ENCODE data around the gene OVCA2.

DNA sequence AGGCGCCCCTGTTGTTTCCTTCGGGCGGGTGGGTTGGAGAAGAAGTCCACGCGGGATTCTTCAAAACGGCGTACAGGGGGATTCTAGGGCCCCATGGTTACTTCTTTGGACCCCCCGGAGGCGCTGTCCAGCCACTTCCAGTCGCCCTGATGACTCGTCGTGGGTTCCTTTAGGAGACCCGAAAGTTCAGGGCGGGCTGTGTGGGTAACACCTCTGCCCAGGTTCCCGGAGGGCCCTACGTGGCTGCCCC, 12.4 kb downstream of the OVCA2 start:
- TF ChIP-seq POLR2A (IDR thresholded peaks at IDR 0.05) (no peak), EP300 (IDR thresholded peaks at IDR 0.05) (no peak)
- TF ChIP-seq, protein P1, sequence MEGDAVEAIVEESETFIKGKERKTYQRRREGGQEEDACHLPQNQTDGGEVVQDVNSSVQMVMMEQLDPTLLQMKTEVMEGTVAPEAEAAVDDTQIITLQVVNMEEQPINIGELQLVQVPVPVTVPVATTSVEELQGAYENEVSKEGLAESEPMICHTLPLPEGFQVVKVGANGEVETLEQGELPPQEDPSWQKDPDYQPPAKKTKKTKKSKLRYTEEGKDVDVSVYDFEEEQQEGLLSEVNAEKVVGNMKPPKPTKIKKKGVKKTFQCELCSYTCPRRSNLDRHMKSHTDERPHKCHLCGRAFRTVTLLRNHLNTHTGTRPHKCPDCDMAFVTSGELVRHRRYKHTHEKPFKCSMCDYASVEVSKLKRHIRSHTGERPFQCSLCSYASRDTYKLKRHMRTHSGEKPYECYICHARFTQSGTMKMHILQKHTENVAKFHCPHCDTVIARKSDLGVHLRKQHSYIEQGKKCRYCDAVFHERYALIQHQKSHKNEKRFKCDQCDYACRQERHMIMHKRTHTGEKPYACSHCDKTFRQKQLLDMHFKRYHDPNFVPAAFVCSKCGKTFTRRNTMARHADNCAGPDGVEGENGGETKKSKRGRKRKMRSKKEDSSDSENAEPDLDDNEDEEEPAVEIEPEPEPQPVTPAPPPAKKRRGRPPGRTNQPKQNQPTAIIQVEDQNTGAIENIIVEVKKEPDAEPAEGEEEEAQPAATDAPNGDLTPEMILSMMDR (IDR thresholded peaks at IDR 0.05) = no peak

Data from upper lobe of left lung (tissue), 4 donors.